ENCODE results near the gene RSPH10B2.
"Not testable (repeated sequence)": the region's sequence is repeated elsewhere in the genome, so short reads cannot be mapped to it uniquely, and the experiment has no call there.

Gene RSPH10B2

GRCh38 chr7:6843654-6844053, 89.8 kb downstream of the RSPH10B2 start:
- not testable (repeated sequence) for DNase-seq

DNA sequence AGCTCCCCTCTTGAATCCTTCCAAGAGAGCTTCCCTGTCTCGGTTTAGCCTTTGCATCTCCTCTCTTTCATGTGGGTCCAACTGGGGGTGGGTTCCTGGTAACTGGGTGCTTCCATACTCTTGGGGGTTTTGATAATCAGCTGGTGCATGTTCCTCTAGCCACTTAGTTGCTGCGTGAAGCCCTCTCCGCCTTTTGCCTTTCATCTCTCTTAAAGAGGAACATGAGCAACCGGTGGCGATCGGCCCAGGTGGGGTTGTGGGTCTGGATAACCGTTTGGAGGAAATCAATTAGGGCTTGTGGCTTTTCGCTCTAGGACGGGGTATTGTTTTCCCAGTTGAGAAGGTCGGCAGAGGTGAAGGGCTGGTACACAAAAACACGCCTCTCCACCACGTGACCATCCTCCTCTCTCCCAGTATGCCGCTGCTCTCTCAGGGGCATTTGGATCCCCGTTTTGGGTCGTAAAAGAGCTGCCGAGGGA, 92.1 kb downstream of the RSPH10B2 start:
- not testable (repeated sequence) for DNase-seq

DNA sequence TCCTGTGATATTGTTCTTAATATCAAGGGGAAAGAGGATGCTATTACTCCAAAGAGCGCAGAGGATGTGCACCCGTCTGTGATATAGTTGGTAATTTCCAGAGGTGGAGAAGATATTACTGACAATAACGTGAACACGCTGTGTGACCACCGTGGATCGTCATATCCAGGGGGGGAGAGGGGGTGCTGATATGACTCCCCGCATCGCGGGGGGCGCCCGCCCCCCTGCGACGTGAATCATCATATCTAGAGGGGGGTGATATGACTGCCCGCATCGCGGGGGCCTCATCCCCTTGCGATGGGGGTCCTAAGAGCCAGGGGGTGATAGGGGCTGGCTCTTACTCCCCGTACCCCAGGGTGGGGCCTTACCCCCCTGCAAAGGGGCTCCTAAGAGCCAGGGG, 93.8 kb downstream of the RSPH10B2 start:
- DNase-seq, result not testable (repeated sequence)

Data from central memory CD4-positive, alpha-beta T cell (primary cell).